H1 (cell line): Measurements from ENCODE around the gene PLEKHH2. TPM values are rescaled to one million over a fixed set of nuclear protein-coding genes. Genes with fewer than 3 reads are reported as not detected.

Experiments used
- CTCF ChIA-PET: fragments of 300-600 bp; sonication (Branson Sonifier 250); formaldehyde crosslinking; loops from one replicate; lab custom pipeline; 2021; ENCODE audit not compliant: partially characterized antibody; lab: Charles Lee
- POLR2A ChIA-PET: fragments of 300-600 bp; sonication (Branson Sonifier 250); formaldehyde crosslinking; loops from one replicate; lab custom pipeline; 2021; ENCODE audit warnings: inconsistent platforms; ENCODE audit not compliant: partially characterized antibody; lab: Charles Lee
- DNase-seq, 2 experiments: peaks; one replicate each; pipeline versions ENCODE4 v3.0.0 to v3.0.0-alpha.2; 2010 to 2022; ENCODE audit warnings: low spot score in 2 of 2, low read depth in 1 of 2, mixed read lengths in 1 of 2
- FAIRE-seq: peaks from 2 replicates; lab custom pipeline; 2011; peaks lifted over from hg19 to GRCh38; lab: Jason Lieb, UNC
- H2AFZ ChIP-seq: 2 replicates; pipeline ENCODE4 v1.8.1; 2012; ENCODE audit warnings: low read length, inconsistent platforms
- H2AK5ac ChIP-seq: 2 replicates; pipeline ENCODE4 v1.6.1; 2013; ENCODE audit warnings: low read depth, low read length
- H2BK120ac ChIP-seq: replicated peaks from 2 replicates; pipeline ENCODE3; 2013; ENCODE audit warnings: low read depth, low read length, inconsistent platforms
- H2BK12ac ChIP-seq: 2 replicates; pipeline ENCODE4 v1.6.1; 2013; ENCODE audit warnings: low read depth, low read length
- H2BK15ac ChIP-seq: 2 replicates; pipeline ENCODE4 v1.6.1; 2013; ENCODE audit warnings: low read length
- H2BK20ac ChIP-seq: 2 replicates; pipeline ENCODE4 v1.6.1; 2013; ENCODE audit warnings: low read length
- H2BK5ac ChIP-seq: 2 replicates; pipeline ENCODE4 v1.6.1; 2013; ENCODE audit warnings: low read depth, low read length
- H3K14ac ChIP-seq: 2 replicates; pipeline ENCODE4 v1.6.1; 2013; ENCODE audit warnings: inconsistent platforms; ENCODE audit not compliant: insufficient read length
- H3K18ac ChIP-seq: 2 replicates; pipeline ENCODE4 v1.6.1; 2013; ENCODE audit warnings: low read length; ENCODE audit errors: extremely low read depth
- H3K23ac ChIP-seq: 2 replicates; pipeline ENCODE4 v1.6.1; 2013; ENCODE audit warnings: inconsistent platforms; ENCODE audit not compliant: insufficient read length
- H3K23me2 ChIP-seq: 2 replicates; pipeline ENCODE4 v1.6.1; 2013; ENCODE audit warnings: low read depth, low read length
- H3K27ac ChIP-seq: 2 replicates; pipeline ENCODE4 v1.6.1; 2011; ENCODE audit warnings: low read depth, low read length, inconsistent platforms
- H3K27me3 ChIP-seq, 4 experiments: replicated peaks in 1 of 4; 1 replicate in 1 of 4; 2 replicates in 3 of 4; pipeline versions ENCODE4 v1.6.1 to v1.8.1; 2011 to 2013; ENCODE audit warnings: low read length in 3 of 4, mild to moderate bottlenecking in 3 of 4, inconsistent platforms in 2 of 4, mixed read lengths in 2 of 4, moderate library complexity in 1 of 4; ENCODE audit not compliant: control insufficient read depth in 3 of 4, insufficient read depth in 3 of 4; ENCODE audit errors: extremely low read depth in 1 of 4
- H3K36me3 ChIP-seq, 4 experiments: 2 replicates each; pipeline versions ENCODE4 v1.6.1 to v1.8.1; 2011 to 2013; ENCODE audit warnings: mild to moderate bottlenecking in 4 of 4, low read length in 3 of 4, moderate library complexity in 2 of 4, control low read depth in 1 of 4, inconsistent platforms in 1 of 4; ENCODE audit not compliant: insufficient read depth in 4 of 4, control insufficient read depth in 2 of 4
- H3K4ac ChIP-seq: replicated peaks from 2 replicates; pipeline ENCODE3; 2013; ENCODE audit warnings: low read length, low read depth, mixed read lengths, inconsistent platforms; ENCODE audit not compliant: insufficient read length
- H3K4me1 ChIP-seq, 4 experiments: replicated peaks in 1 of 4; 1 replicate in 1 of 4; 2 replicates in 3 of 4; pipeline versions ENCODE4 v1.6.1 to v1.8.1; 2011 to 2013; ENCODE audit warnings: low read length in 3 of 4, inconsistent platforms in 2 of 4, mixed read lengths in 1 of 4; ENCODE audit not compliant: insufficient read depth in 4 of 4, control insufficient read depth in 3 of 4
- H3K4me2 ChIP-seq, 2 experiments: 2 replicates each; pipeline versions ENCODE4 v1.6.1 to v1.8.1; 2011 to 2013; ENCODE audit warnings: low read depth in 2 of 2, low read length in 2 of 2, control low read depth in 1 of 2, inconsistent platforms in 1 of 2, mild to moderate bottlenecking in 1 of 2; ENCODE audit not compliant: insufficient read depth in 1 of 2
- H3K4me3 ChIP-seq, 4 experiments: fragments of 200-600, 300-600 bp in 1 of 4; sonication (generic), shearing (Covaris generic), sonication (Bioruptor Twin) in 1 of 4; 2 replicates each; pipeline versions ENCODE4 v1.5.1 to v1.8.1; 2011 to 2016; ENCODE audit warnings: low read length in 4 of 4, low read depth in 3 of 4, control low read depth in 2 of 4, inconsistent platforms in 2 of 4, mild to moderate bottlenecking in 2 of 4, mixed read lengths in 1 of 4, moderate library complexity in 1 of 4; ENCODE audit not compliant: insufficient read depth in 2 of 4; ENCODE audit errors: extremely low read depth in 1 of 4
- H3K56ac ChIP-seq: replicated peaks from 2 replicates; pipeline ENCODE3; 2013; ENCODE audit warnings: low read depth, mild to moderate bottlenecking, mixed read lengths, low read length, inconsistent platforms; ENCODE audit not compliant: insufficient read length
- H3K79me1 ChIP-seq: 2 replicates; pipeline ENCODE4 v1.6.1; 2013; ENCODE audit warnings: low read depth, low read length, control low read depth
- H3K79me2 ChIP-seq, 2 experiments: 2 replicates each; pipeline versions ENCODE4 v1.6.1 to v1.8.1; 2012 to 2013; ENCODE audit warnings: low read length in 2 of 2, mild to moderate bottlenecking in 2 of 2, inconsistent platforms in 1 of 2; ENCODE audit not compliant: insufficient read depth in 2 of 2, control insufficient read depth in 1 of 2
- H3K9ac ChIP-seq, 4 experiments: replicated peaks in 1 of 4; 1 replicate in 1 of 4; 2 replicates in 3 of 4; pipeline versions ENCODE4 v1.6.1 to v1.8.1; 2011 to 2013; ENCODE audit warnings: low read depth in 3 of 4, low read length in 3 of 4, control low read depth in 2 of 4, mild to moderate bottlenecking in 2 of 4, moderate library complexity in 2 of 4, inconsistent platforms in 1 of 4; ENCODE audit errors: extremely low read depth in 1 of 4
- H3K9me3 ChIP-seq, 2 experiments: 2 replicates each; pipeline versions ENCODE4 v1.6.1 to v1.8.1; 2012 to 2013; ENCODE audit warnings: mild to moderate bottlenecking in 2 of 2, moderate library complexity in 2 of 2, control low read depth in 1 of 2, inconsistent platforms in 1 of 2, low read depth in 1 of 2, low read length in 1 of 2, mixed read lengths in 1 of 2; ENCODE audit not compliant: insufficient read depth in 2 of 2
- H4K20me1 ChIP-seq, 2 experiments: replicated peaks in 1 of 2; 2 replicates each; pipeline versions ENCODE3 to v1.8.1; 2011 to 2013; ENCODE audit warnings: inconsistent platforms in 2 of 2, low read length in 2 of 2, mild to moderate bottlenecking in 1 of 2; ENCODE audit not compliant: insufficient read depth in 2 of 2, control insufficient read depth in 1 of 2
- H4K5ac ChIP-seq: 2 replicates; pipeline ENCODE4 v1.6.1; 2013; ENCODE audit warnings: low read length, low read depth, mixed read lengths, inconsistent platforms; ENCODE audit not compliant: insufficient read length
- H4K8ac ChIP-seq: 2 replicates; pipeline ENCODE4 v1.8.0; 2013; ENCODE audit warnings: mild to moderate bottlenecking, moderate library complexity, low read length, inconsistent platforms; ENCODE audit not compliant: insufficient read depth; ENCODE audit errors: extremely low read depth
- H4K91ac ChIP-seq: replicated peaks from 2 replicates; pipeline ENCODE3; 2013; ENCODE audit warnings: low read length, mixed read lengths, inconsistent platforms; ENCODE audit not compliant: insufficient read length
- CBX5 ChIP-seq: fragments of 300-800, 300-1000 bp; sonication (generic); IDR thresholded peaks from 2 replicates; pipeline ENCODE4 v1.7.1; 2016; ENCODE audit warnings: antibody characterized with exemption, low read length, low read depth
- JUND ChIP-seq: IDR thresholded peaks from 2 replicates; pipeline ENCODE4 v1.6.1; 2011; ENCODE audit warnings: mild to moderate bottlenecking, improper control_type of control experiment, low read length
- KDM1A ChIP-seq: fragments of 200-600, 300-600 bp; sonication (generic); IDR thresholded peaks from 2 replicates; pipeline ENCODE4 v1.7.1; 2016; ENCODE audit warnings: mild to moderate bottlenecking, low read length, borderline replicate concordance
- KDM5A ChIP-seq: fragments of 200-600 bp; IDR thresholded peaks from 2 replicates; pipeline ENCODE4 v1.7.1; 2012; ENCODE audit warnings: mild to moderate bottlenecking, low read length, inconsistent platforms, mixed read lengths
- MAX ChIP-seq: IDR thresholded peaks from 2 replicates; pipeline ENCODE4 v1.6.1; 2012; ENCODE audit warnings: inconsistent platforms
- NANOG ChIP-seq: IDR thresholded peaks from 2 replicates; pipeline ENCODE4 v1.6.1; 2011; ENCODE audit warnings: low read length, low read depth, mild to moderate bottlenecking, inconsistent platforms; ENCODE audit not compliant: insufficient read depth, poor library complexity, severe bottlenecking
- POLR2AphosphoS5 ChIP-seq: IDR thresholded peaks from 2 replicates; pipeline ENCODE4 v1.6.1; 2011; ENCODE audit warnings: low read depth, low read length
- RNF2 ChIP-seq: fragments of 200-900, 300-1000 bp; sonication (generic); IDR thresholded peaks from 2 replicates; pipeline ENCODE4 v1.7.1; 2016; ENCODE audit warnings: borderline replicate concordance, low read depth, mild to moderate bottlenecking, antibody characterized with exemption, low read length; ENCODE audit not compliant: poor library complexity, severe bottlenecking; ENCODE audit errors: missing control alignments
- SIN3A ChIP-seq, 2 experiments: IDR thresholded peaks in 1 of 2; conservative IDR thresholded peaks in 1 of 2; 2 replicates each; pipeline ENCODE4 v1.6.1; 2011 to 2012; ENCODE audit warnings: low read length in 2 of 2, improper control_type of control experiment in 1 of 2, low read depth in 1 of 2, mild to moderate bottlenecking in 1 of 2
- SIX5 ChIP-seq: IDR thresholded peaks from 2 replicates; pipeline ENCODE4 v1.6.1; 2011; ENCODE audit warnings: mild to moderate bottlenecking, low read depth, low read length
- SP1 ChIP-seq: IDR thresholded peaks from 2 replicates; pipeline ENCODE4 v1.6.1; 2011; ENCODE audit warnings: low read depth, low read length
- SP2 ChIP-seq: IDR thresholded peaks from 2 replicates; pipeline ENCODE4 v1.6.1; 2012; ENCODE audit warnings: mild to moderate bottlenecking, low read length, inconsistent platforms
- polyA plus RNA-seq, 7 experiments: library from polyadenylated mRNA; depleted of rRNA in 3 of 7; stranded (reverse) in 5 of 7; unstranded in 2 of 7; fragments of >200 nt in 5 of 7; fragments of 200-250 nt in 2 of 7; gene quantifications; 1 replicate in 5 of 7; 2 replicates in 1 of 7; 4 replicates in 1 of 7; pipeline versions ENCODE4 v1.2.1 to v1.2.3, GENCODE V29; 2011 to 2013; ENCODE audit warnings: missing spikeins in 2 of 7, mixed read lengths in 2 of 7
- total RNA-seq: library from RNA; stranded (reverse); fragmentation: NEBNext Ultra II Directional; extraction: Animal tissue kit (Norgen Biotek cat#: 25700); gene quantifications from 2 replicates; pipeline ENCODE4 v1.2.1, GENCODE V29; 2021

Gene PLEKHH2
- total and polyA plus RNA-seq, 2 of the 8 experiments (the other 6 are each of a cell fraction or from before 2014, with no cell fraction given) = 2.2 to 5.0 TPM

- Histone ChIP-seq H2BK5ac (no peak overlapping the region), H4K8ac (no peak overlapping the region), H3K14ac (no peak overlapping the region), H3K4ac (no peak overlapping the region), H2BK12ac (no peak overlapping the region), H3K23ac (no peak overlapping the region), H2AFZ (no peak overlapping the region), H3K4me1 (peaks cover 0 to 7% (median 3%) of the 10 kb centered on the region in 4 experiments; a peak in 3 of 7 replicates), H3K18ac (no peak overlapping the region), H2BK120ac (no peak overlapping the region), H3K27ac (no peak overlapping the region), H4K91ac (no peak overlapping the region), H3K4me2 (no peak overlapping the region), H3K4me3 (no peak overlapping the region), H3K9me3 (no peaks in the 10 kb centered on the region), H2BK20ac (no peak overlapping the region), H3K9ac (no peak overlapping the region), H3K79me1 (no peaks in the 10 kb centered on the region), H3K27me3 (no peaks in the 10 kb centered on the region), H2AK5ac (no peak overlapping the region), H3K56ac (no peak overlapping the region), H3K79me2 (no peaks in the 10 kb centered on the region), H3K23me2 (no peaks in the 10 kb centered on the region), H4K5ac (no peak overlapping the region), H2BK15ac (no peak overlapping the region), H3K36me3 (no peaks in the 10 kb centered on the region), H4K20me1 (no peaks in the 10 kb centered on the region)
- POLR2A ChIA-PET = no interaction called here
- DNase-seq (no peak), FAIRE-seq (no peak)
- CTCF ChIA-PET = interaction anchor here (1.2 kb wide), 1 partner anchor 8 kb away, joined by 4 read pairs; no protein-coding TSS in a partner anchor
- TF ChIP-seq CBX5 (no peak), SP2 (no peak), NANOG (no peak), KDM1A (no peak), KDM5A (no peak), MAX (no peak), SIN3A (conservative IDR thresholded peaks at IDR 0.05 in 1 of 2, IDR thresholded peaks at IDR 0.05 in 1 of 2; ENCODE audit: low read depth in 1 of 2, low read length in 2 of 2) (no peak), JUND (no peak), RNF2 (no peak), SP1 (no peak), POLR2AphosphoS5 (no peak), SIX5 (no peak)
Observed at GRCh38 chr2:43717322-43717721, 80.3 kb downstream of the PLEKHH2 start.
